ENCODE results near the gene NUMB.

Gene NUMB

GRCh38 chr14:73253323-73253610, 205.1 kb downstream of the NUMB start:
- no peak overlapping the region for H3K4me3 ChIP-seq (ENCODE audit: low read depth, low read length)
- no peak for DNase-seq (ENCODE audit: low read depth)
- in situ Hi-C loops (cut with HindIII; ENCODE audit: low sequenced_read_pairs), result no loop called here
- TF ChIP-seq CTCF (IDR thresholded peaks at IDR 0.05; ENCODE audit: low read depth, low read length, missing control alignments), result no peak

GRCh38 chr14:73252491-73253322, 205.6 kb downstream of the NUMB start:
- TF ChIP-seq CTCF (IDR thresholded peaks at IDR 0.05; ENCODE audit: low read depth, low read length, missing control alignments), result no peak
- in situ Hi-C loops (cut with HindIII; ENCODE audit: low sequenced_read_pairs), result no loop called here
- DNase-seq (ENCODE audit: low read depth), result no peak
- H3K4me3 ChIP-seq (ENCODE audit: low read depth, low read length), result no peak overlapping the region

GRCh38 chr14:73251516-73252215, 206.7 kb downstream of the NUMB start:
- TF ChIP-seq CTCF (IDR thresholded peaks at IDR 0.05; ENCODE audit: low read depth, low read length, missing control alignments), result no peak
- DNase-seq (ENCODE audit: low read depth), result no peak
- in situ Hi-C loops (cut with HindIII; ENCODE audit: low sequenced_read_pairs), result no loop called here
- H3K4me3 ChIP-seq (ENCODE audit: low read depth, low read length), result no peak overlapping the region

- DNase-seq (ENCODE audit: low read depth), result no peak
- TF ChIP-seq CTCF (IDR thresholded peaks at IDR 0.05; ENCODE audit: low read depth, low read length, missing control alignments), result no peak
- no peak overlapping the region for H3K4me3 ChIP-seq (ENCODE audit: low read depth, low read length)
- in situ Hi-C loops (cut with HindIII; ENCODE audit: low sequenced_read_pairs), result no loop called here
Measured at GRCh38 chr14:73250781-73251500, 207.4 kb downstream of the NUMB start.

GRCh38 chr14:73250317-73250713, 208.0 kb downstream of the NUMB start:
- H3K4me3 ChIP-seq (ENCODE audit: low read depth, low read length), result no peak overlapping the region
- TF ChIP-seq CTCF (IDR thresholded peaks at IDR 0.05; ENCODE audit: low read depth, low read length, missing control alignments), result no peak
- no peak for DNase-seq (ENCODE audit: low read depth)
- in situ Hi-C loops (cut with HindIII; ENCODE audit: low sequenced_read_pairs), result no loop called here

GRCh38 chr14:73249564-73250316, 208.6 kb downstream of the NUMB start:
- DNase-seq (ENCODE audit: low read depth), result no peak
- in situ Hi-C loops (cut with HindIII; ENCODE audit: low sequenced_read_pairs), result no loop called here
- TF ChIP-seq CTCF (IDR thresholded peaks at IDR 0.05; ENCODE audit: low read depth, low read length, missing control alignments), result no peak
- no peak overlapping the region for H3K4me3 ChIP-seq (ENCODE audit: low read depth, low read length)

All from astrocyte of the cerebellum (primary cell).